Fibroblast of lung (primary cell): ENCODE results near the gene COQ4.

Source experiments
- CTCF ChIP-seq, 2 donors: IDR thresholded peaks in 1 of 2; conservative IDR thresholded peaks in 1 of 2; 1 replicate in 1 of 2; 2 replicates in 1 of 2; pipeline ENCODE4 v1.5.1; 2011 to 2012; ENCODE audit warnings: low read length in 2 of 2, control low read depth in 1 of 2, inconsistent platforms in 1 of 2, low read depth in 1 of 2, mild to moderate bottlenecking in 1 of 2
- EZH2 ChIP-seq: IDR thresholded peaks from 2 replicates; pipeline ENCODE4 v1.5.1; 2012; ENCODE audit warnings: low read length, control low read depth, mild to moderate bottlenecking; ENCODE audit errors: missing control alignments

GRCh38 chr9:128288273-128289004, 34.2 kb upstream of the COQ4 start:
- TF ChIP-seq CTCF (conservative IDR thresholded peaks at IDR 0.05 in 1 of 2, IDR thresholded peaks at IDR 0.05 in 1 of 2; ENCODE audit: low read depth in 1 of 2, low read length in 2 of 2) (no peak), EZH2 (no peak)
